Body of pancreas (tissue), 4 donors: ENCODE data around the gene ITPR2.

Source experiments
- CTCF ChIP-seq, 7 experiments: fragments of 450-650 bp in 4 of 7; fragments of 200-600 bp in 3 of 7; sonication (generic) in 3 of 7; IDR thresholded peaks; one replicate each; pipeline ENCODE4 v1.5.1; 2016 to 2019; ENCODE audit warnings: antibody characterized with exemption in 7 of 7
- POLR2A ChIP-seq, 3 donors: fragments of 450-650 bp; IDR thresholded peaks; one replicate each; pipeline ENCODE4 v1.6.1; 2016; ENCODE audit warnings: antibody characterized with exemption in 3 of 3, mild to moderate bottlenecking in 2 of 3

GRCh38 chr12:26299751-26300150 is 533.2 kb downstream of the ITPR2 start:
- TF ChIP-seq CTCF (IDR thresholded peaks at IDR 0.05) (no peak), POLR2A (IDR thresholded peaks at IDR 0.05) (no peak)
